GM21786 (cell line): ENCODE measurements around the gene ITGA5.
A peak's percentile ranks its signal among the peaks of the same experiment; 100 is the strongest.

Experiments
- ATAC-seq: cut with Tn5 transposase; IDR thresholded peaks from one replicate; pipeline ENCODE4 v1.9.1; 2021; ENCODE audit not compliant: unreplicated experiment

The ITGA5 gene

GRCh38 chr12:54431911-54432814, 13.1 kb upstream of the ITGA5 start:
- ATAC-seq = no peak

GRCh38 chr12:54430471-54431069, 11.5 kb upstream of the ITGA5 start:
- no peak for ATAC-seq

- ATAC-seq = no peak
These were observed 10.0 kb upstream of the ITGA5 start for GRCh38 chr12:54429014-54429471.

- no peak for ATAC-seq
These were observed 9.3 kb upstream of the ITGA5 start for GRCh38 chr12:54428050-54429013.

GRCh38 chr12:54427106-54427505, 8.0 kb upstream of the ITGA5 start:
- no peak for ATAC-seq

- ATAC-seq = no peak
These were observed 7.6 kb upstream of the ITGA5 start for GRCh38 chr12:54426690-54427089.

- no peak for ATAC-seq
These were observed 6.6 kb upstream of the ITGA5 start for GRCh38 chr12:54425702-54426101.

- no peak for ATAC-seq
These were observed 5.2 kb upstream of the ITGA5 start for GRCh38 chr12:54424224-54424623.

- ATAC-seq = no peak
These were observed 4.7 kb upstream of the ITGA5 start for GRCh38 chr12:54423816-54424150.

- ATAC-seq = no peak
These were observed 2.8 kb upstream of the ITGA5 start for GRCh38 chr12:54421879-54422250.

- no peak for ATAC-seq
These were observed 2.3 kb upstream of the ITGA5 start for GRCh38 chr12:54421175-54421878.

- no peak for ATAC-seq
These were observed 1.7 kb upstream of the ITGA5 start for GRCh38 chr12:54420766-54421144.

- no peak for ATAC-seq
These were observed 502 bp downstream of the ITGA5 start for GRCh38 chr12:54418441-54419087.

GRCh38 chr12:54417712-54418440, 1.2 kb downstream of the ITGA5 start:
- ATAC-seq = no peak

- ATAC-seq = no peak
These were observed 2.1 kb downstream of the ITGA5 start for GRCh38 chr12:54416687-54417603.

GRCh38 chr12:54415221-54415929, 3.7 kb downstream of the ITGA5 start:
- no peak for ATAC-seq

- peak; percentile 67 for ATAC-seq
These were observed 5.5 kb downstream of the ITGA5 start for GRCh38 chr12:54413284-54414190.
